Pancreas (tissue), 10 donors: Measurements from ENCODE around the gene B4GALT6. TPM values are rescaled to one million over a fixed set of nuclear protein-coding genes. Genes with fewer than 3 reads are reported as not detected.

Experiments
- ATAC-seq, 4 donors: fragments of 200-7000 bp; cut with Tn5 transposase; one replicate each; pipeline versions ENCODE4 v1.8.0 to v1.9.1; 2020; ENCODE audit warnings: mild to moderate bottlenecking in 4 of 4, moderate library complexity in 4 of 4
- DNase-seq, 6 donors: peaks; one replicate each; pipeline ENCODE4 v3.0.0-alpha.2; 2020
- FAIRE-seq: peaks from 2 replicates; lab custom pipeline; 2012; peaks lifted over from hg19 to GRCh38; lab: Jason Lieb, UNC
- H3K27ac ChIP-seq, 4 donors: fragments of 200-600 bp; sonication (generic); 1 replicate in 3 of 4; 2 replicates in 1 of 4; pipeline versions ENCODE4 v1.5.0 to v1.8.0; 2020
- H3K27me3 ChIP-seq, 4 donors: fragments of 200-600 bp; one replicate each; pipeline ENCODE4 v1.8.0; 2021
- H3K36me3 ChIP-seq, 3 donors: fragments of 200-600 bp; sonication (generic) in 1 of 3; one replicate each; pipeline versions ENCODE4 v1.5.0 to v1.8.0; 2020 to 2021
- H3K4me1 ChIP-seq, 3 donors: fragments of 200-600 bp; one replicate each; pipeline ENCODE4 v1.8.0; 2021
- H3K4me3 ChIP-seq, 4 donors: fragments of 200-600 bp; sonication (generic) in 2 of 4; one replicate each; pipeline versions ENCODE4 v1.5.0 to v1.8.0; 2020 to 2021
- H3K9me3 ChIP-seq, 4 donors: fragments of 200-600 bp; one replicate each; pipeline ENCODE4 v1.8.0; 2021
- CTCF ChIP-seq, 4 donors: fragments of 200-600 bp; sonication (generic) in 3 of 4; IDR thresholded peaks; one replicate each; pipeline versions ENCODE4 v1.5.0 to v1.8.0; 2021; ENCODE audit warnings: antibody characterized with exemption in 4 of 4
- WGBS, 2 donors: extraction: QIAGEN DNeasy Blood & Tissue Kit; methylation state at CpG; one replicate each; pipeline ENCODE4 v1.1.7; 2013; 5-methylcytosine and 5-hydroxymethylcytosine counted together
- intact Hi-C, 3 donors: fragments of 100-400 bp; cut with DNase I; formaldehyde crosslinking; loops; one replicate each; pipeline versions ENCODE4 v1.11.1 to v1.14.2; 2022
- polyA plus RNA-seq, 2 donors: library from polyadenylated mRNA; stranded (reverse); fragments of 200-250 nt; gene quantifications; one replicate each; pipeline ENCODE4 v1.2.3, GENCODE V29; 2013
- total RNA-seq, 6 donors: library from RNA; stranded (reverse); fragmentation: NEBNext Ultra II Directional in 4 of 6; extraction: Animal tissue kit (Norgen Biotek cat#: 25700) in 4 of 6; gene quantifications; one replicate each; pipeline versions ENCODE4 v1.2.1 to v1.2.4, GENCODE V29; 2021 to 2023
- donor health status: healthy with polysubstance abuse.
- donor health status: DM: no; HTN: no; CAD: no; lungs with moderate emphysema.
- donor health status: DM: no; HTN: no; CAD: no.
- donor health status: control.
- donor health status: control.
- donor health status: Bipolar disorder and iron deficiency.
- donor health status: DM: yes; HTN: yes; CAD: no.
- donor health status: DM: no; HTN: no; CAD: no.
- donor health status: DM: no; HTN: no; CAD: no.
- donor health status: DM: yes; HTN: yes; CAD: no.

B4GALT6 gene
- total and polyA plus RNA-seq, 8 donors: 0.79 to 4.6 (median 2.8) TPM

- Histone ChIP-seq H3K27ac (no peak overlapping the region), H3K36me3 (no peaks in the 10 kb centered on the region), H3K4me1 (peaks cover 0 to 13% (median 0%) of the 10 kb centered on the region in 3 donors), H3K9me3 (no peaks in the 10 kb centered on the region), H3K4me3 (no peak overlapping the region), H3K27me3 (no peaks in the 10 kb centered on the region)
- FAIRE-seq (no peak), DNase-seq (peak in 2 of 6 donors; percentile 9 to 29), ATAC-seq (peak; percentile 73 to 90 (median 86))
- intact Hi-C loops: no loop called here
- WGBS, 2 donors: 34 to 35% methylated on average over 8 of the region's 8 CpGs
- peak in 1 of 4 donors; percentile 13 for TF ChIP-seq CTCF (IDR thresholded peaks at IDR 0.05)
Measured at GRCh38 chr18:31610286-31611205, 73.8 kb downstream of the B4GALT6 start.

GRCh38 chr18:31609886-31610285 is 74.5 kb downstream of the B4GALT6 start:
- no peaks in the 10 kb centered on the region for H3K9me3 ChIP-seq
- no peaks in the 10 kb centered on the region for H3K27me3 ChIP-seq
- ATAC-seq (no peak), FAIRE-seq (no peak), DNase-seq (no peak)
- no peaks in the 10 kb centered on the region for H3K36me3 ChIP-seq
- TF ChIP-seq CTCF (IDR thresholded peaks at IDR 0.05): no peak
- H3K27ac ChIP-seq: no peak overlapping the region
- intact Hi-C loops: no loop called here
- H3K4me1 ChIP-seq: peaks cover 0 to 13% (median 0%) of the 10 kb centered on the region in 3 donors
- WGBS, 2 donors: 82 to 87% methylated on average over 2 of the region's 2 CpGs
- H3K4me3 ChIP-seq: no peak overlapping the region

GRCh38 chr18:31607384-31607783 is 77.0 kb downstream of the B4GALT6 start:
- H3K4me1 ChIP-seq: peaks cover 0 to 13% (median 0%) of the 10 kb centered on the region in 3 donors
- WGBS, 2 donors: 76 to 84% methylated on average over 5 of the region's 5 CpGs
- no peak overlapping the region for H3K4me3 ChIP-seq
- ATAC-seq (no peak), DNase-seq (no peak), FAIRE-seq (no peak)
- no peak overlapping the region for H3K27ac ChIP-seq
- no peaks in the 10 kb centered on the region for H3K27me3 ChIP-seq
- TF ChIP-seq CTCF (IDR thresholded peaks at IDR 0.05): no peak
- H3K9me3 ChIP-seq: no peaks in the 10 kb centered on the region
- intact Hi-C loops: no loop called here
- H3K36me3 ChIP-seq: no peaks in the 10 kb centered on the region

GRCh38 chr18:31606265-31606664 is 78.1 kb downstream of the B4GALT6 start:
- 7 to 12% methylated on average over 2 of the region's 2 CpGs for WGBS, 2 donors
- intact Hi-C loops: no loop called here
- Histone ChIP-seq H3K36me3 (no peaks in the 10 kb centered on the region), H3K27me3 (no peaks in the 10 kb centered on the region), H3K4me3 (no peak overlapping the region), H3K27ac (no peak overlapping the region), H3K4me1 (peaks cover 0 to 13% (median 0%) of the 10 kb centered on the region in 3 donors), H3K9me3 (no peaks in the 10 kb centered on the region)
- no peak for FAIRE-seq
- no peak for DNase-seq
- peak; percentile 52 to 78 (median 70) for ATAC-seq
- TF ChIP-seq CTCF (IDR thresholded peaks at IDR 0.05): no peak

- no peaks in the 10 kb centered on the region for H3K36me3 ChIP-seq
- no peaks in the 10 kb centered on the region for H3K9me3 ChIP-seq
- H3K4me1 ChIP-seq: peaks cover 0 to 13% (median 0%) of the 10 kb centered on the region in 3 donors
- no peak for TF ChIP-seq CTCF (IDR thresholded peaks at IDR 0.05)
- no peak for DNase-seq
- H3K27ac ChIP-seq: no peak overlapping the region
- FAIRE-seq: no peak
- no peak for ATAC-seq
- intact Hi-C loops: no loop called here
- H3K27me3 ChIP-seq: no peaks in the 10 kb centered on the region
- H3K4me3 ChIP-seq: no peak overlapping the region
Measured at GRCh38 chr18:31603315-31603714, 81.1 kb downstream of the B4GALT6 start.
